Fibroblast of lung (primary cell): ENCODE data around the gene PDS5B.

Experiments
- CTCF ChIP-seq, 2 donors: IDR thresholded peaks in 1 of 2; conservative IDR thresholded peaks in 1 of 2; 1 replicate in 1 of 2; 2 replicates in 1 of 2; pipeline ENCODE4 v1.5.1; 2011 to 2012; ENCODE audit warnings: low read length in 2 of 2, control low read depth in 1 of 2, inconsistent platforms in 1 of 2, low read depth in 1 of 2, mild to moderate bottlenecking in 1 of 2
- EZH2 ChIP-seq: IDR thresholded peaks from 2 replicates; pipeline ENCODE4 v1.5.1; 2012; ENCODE audit warnings: low read length, control low read depth, mild to moderate bottlenecking; ENCODE audit errors: missing control alignments

- TF ChIP-seq CTCF (conservative IDR thresholded peaks at IDR 0.05 in 1 of 2, IDR thresholded peaks at IDR 0.05 in 1 of 2; ENCODE audit: low read depth in 1 of 2, low read length in 2 of 2) (no peak), EZH2 (no peak)
These were observed 149.6 kb downstream of the PDS5B start for GRCh38 chr13:32735859-32736258.
